Activated gamma-delta T cell treated with Interleukin-2 at 50 U/mL for 16 hours (primary cell): Measurements from ENCODE around the gene HTD2.
A peak's percentile ranks its signal among the peaks of the same experiment; 100 is the strongest.

Experiments used
- DNase-seq: peaks from one replicate; pipeline ENCODE4 v3.0.0-alpha.2; 2020

Gene HTD2

DNA sequence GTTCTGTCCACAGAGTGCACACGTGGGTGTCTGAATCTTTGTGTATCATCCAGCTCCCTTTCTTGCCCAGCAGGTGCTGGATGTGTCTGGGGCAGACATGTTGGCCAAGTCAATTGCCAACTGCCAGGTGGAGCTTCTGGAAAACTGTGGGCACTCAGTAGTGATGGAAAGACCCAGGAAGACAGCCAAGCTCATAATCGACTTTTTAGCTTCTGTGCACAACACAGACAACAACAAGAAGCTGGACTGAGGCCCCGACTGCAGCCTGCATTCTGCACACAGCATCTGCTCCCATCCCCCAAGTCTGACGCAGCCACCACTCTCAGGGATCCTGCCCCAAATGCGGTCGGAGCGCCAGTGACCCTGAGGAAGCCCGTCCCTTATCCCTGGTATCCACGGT is 12.8 kb upstream of the HTD2 start:
- DNase-seq: no peak

DNA sequence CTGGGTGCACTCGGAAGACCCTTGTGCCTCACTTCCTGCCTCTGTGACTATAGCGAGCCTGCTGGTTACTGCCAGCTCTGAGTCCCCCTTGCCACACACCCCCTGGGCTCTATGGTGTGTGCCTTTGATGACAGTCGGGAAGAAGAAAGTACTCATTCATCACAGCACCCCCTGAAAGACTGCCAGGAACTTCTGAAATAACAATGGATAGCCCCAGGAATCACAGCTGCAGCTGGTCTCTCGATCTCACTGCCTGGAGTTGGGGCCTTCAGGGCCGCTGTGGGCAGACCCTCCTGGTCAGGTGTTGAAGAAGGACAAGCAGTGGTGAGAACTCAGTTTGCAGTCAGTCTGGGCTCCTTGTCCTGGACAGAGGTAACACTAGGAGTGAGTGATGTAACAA is 10.1 kb upstream of the HTD2 start:
- no peak for DNase-seq

DNA sequence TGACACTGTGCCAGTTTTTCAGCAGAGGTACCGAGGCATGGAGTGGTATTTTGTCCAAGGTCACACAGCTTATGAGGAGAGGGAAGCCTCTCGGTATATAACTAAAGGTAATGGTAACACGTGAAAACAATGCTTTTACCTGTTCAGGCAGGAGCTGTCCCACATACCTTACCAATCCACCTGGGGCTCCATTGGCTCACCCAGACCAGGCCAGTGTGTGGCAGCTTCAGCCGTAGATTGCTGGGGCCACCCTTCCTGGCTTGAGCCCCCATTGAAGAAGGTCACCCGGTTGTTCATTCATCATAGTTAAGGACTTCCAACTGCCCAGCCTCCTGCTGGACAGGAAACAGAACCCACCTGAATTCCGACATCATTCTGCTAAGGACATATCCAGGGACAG is 9.5 kb upstream of the HTD2 start:
- DNase-seq: no peak

DNA sequence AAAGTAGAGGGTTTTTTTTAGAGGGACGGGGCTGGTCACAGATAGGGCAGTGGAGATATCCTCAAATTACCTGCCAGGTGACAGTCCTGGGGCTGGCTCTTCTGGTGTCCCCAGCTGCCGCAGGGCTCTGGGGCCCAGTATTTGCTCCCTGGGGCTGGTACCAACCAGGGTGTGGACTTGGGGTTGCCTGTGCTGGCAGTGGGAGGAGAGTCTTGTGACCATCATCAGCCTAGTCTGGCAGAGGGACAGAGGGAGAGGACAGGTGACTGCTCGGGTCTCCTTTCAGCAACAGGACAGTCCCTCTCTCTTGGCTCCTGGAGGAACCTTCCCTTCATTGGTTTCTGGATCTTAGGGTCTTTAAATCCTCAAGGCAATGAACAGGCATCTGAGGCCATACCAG is 8.1 kb upstream of the HTD2 start:
- no peak for DNase-seq

DNA sequence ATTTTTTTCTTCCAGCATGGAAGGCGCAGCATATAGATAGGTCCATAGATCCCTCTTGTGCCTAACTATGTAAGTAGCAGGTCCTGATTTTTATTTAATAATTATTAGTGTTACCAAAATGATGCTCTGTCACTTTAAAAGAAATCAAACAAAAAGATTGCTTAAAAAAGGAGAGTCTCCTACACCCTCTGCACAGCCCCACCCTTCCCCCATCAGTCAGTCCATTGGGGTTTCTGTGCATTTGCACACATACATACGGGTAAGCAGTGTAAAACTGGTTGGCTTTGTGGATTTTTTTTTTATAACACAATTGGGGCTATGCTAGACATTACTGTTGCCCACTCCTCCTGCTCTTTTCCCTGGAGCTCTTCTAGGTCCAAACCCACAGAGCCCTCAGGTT is 7.2 kb upstream of the HTD2 start:
- DNase-seq: no peak

DNA sequence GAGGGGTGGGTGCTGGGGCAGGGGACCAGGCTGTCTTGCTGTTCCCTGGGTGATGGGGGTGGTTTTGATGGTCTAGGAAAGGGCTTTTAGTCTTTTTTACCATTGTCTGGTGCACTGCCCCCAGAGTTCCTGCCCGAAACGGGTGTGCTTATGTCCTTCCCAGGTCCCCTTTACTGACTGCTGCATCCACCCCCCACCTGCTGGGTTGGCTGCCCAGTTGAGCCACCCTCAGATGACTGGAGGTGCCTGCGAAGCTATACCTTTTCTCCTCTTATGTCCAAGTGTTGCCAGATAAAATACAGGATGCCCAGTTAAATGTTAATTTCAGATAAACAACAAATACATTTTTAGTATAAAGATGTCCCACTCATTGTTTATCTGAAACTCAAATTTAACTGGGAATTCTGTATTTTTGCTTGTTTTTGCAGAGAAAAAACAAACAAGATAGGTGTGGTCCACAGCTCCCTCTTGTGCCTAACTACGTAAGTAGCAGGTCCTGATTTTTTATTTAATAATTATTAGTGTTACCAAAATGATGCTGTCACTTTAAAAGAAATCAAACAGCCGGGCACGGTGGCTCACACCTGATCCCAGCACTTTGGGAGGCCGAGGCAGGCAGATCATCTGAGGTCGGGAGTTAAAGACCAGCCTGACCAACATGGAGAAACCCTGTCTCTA is 6.3 kb upstream of the HTD2 start:
- DNase-seq: no peak

DNA sequence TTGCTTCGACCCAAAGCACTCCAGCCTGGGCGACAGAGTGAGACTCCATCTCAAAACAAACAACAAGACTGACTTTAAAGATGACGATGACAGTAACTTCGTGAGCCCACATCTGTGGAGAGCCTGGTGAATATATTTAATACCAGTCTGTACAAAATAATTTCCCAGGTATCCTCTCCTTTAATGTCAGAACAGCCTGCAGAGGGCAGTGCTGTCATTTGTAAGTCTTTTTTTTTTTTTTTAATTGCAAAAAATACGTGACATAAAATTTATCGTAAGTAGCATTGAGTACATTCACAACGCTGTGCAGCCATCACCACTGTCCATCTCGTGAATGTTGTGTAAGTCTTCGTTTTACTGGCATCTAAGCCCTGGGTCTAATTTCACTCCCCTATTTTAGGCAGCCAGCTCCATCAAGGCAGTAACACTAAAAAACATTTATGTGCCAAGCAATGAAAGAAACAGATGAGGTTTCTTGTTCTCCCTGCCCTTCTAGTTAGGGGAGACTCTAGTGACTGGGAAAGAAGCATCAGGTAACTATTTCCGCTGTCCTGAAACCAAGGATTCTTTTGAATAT is 1.4 kb downstream of the HTD2 start:
- DNase-seq: peak; percentile 34

DNA sequence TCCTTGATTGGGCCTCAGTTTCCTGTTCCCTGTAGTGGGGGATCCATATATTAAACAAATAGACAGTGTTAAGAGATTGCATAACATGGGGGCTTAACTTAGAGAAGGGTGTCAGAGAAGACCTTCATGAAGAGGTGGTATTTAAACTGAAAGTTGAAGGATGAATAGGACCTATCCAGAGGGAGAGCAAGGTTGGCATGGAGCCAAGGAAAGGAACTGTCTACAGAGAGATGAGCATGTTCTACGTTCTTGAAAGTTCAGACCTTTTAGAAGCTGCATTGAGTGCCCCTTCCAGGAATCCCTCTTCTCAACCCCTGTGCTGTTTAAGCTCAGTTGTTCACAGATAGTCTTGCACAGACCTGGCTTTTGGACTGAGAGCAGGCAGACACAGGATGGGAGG is 2.4 kb downstream of the HTD2 start:
- DNase-seq: no peak

DNA sequence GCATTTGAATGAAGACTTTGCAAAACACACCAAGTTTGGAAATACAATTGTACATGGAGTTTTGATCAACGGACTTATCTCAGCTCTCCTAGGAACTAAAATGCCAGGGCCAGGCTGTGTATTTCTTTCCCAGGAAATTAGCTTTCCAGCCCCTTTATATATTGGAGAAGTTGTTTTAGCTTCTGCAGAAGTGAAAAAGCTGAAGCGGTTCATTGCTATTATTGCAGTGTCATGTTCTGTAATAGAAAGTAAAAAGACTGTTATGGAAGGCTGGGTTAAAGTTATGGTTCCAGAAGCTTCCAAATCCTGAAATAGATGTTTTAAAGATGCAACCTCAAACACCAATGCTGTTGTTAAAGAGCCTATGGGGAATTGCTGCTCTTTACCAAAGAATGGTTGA is 11.5 kb downstream of the HTD2 start:
- no peak for DNase-seq

DNA sequence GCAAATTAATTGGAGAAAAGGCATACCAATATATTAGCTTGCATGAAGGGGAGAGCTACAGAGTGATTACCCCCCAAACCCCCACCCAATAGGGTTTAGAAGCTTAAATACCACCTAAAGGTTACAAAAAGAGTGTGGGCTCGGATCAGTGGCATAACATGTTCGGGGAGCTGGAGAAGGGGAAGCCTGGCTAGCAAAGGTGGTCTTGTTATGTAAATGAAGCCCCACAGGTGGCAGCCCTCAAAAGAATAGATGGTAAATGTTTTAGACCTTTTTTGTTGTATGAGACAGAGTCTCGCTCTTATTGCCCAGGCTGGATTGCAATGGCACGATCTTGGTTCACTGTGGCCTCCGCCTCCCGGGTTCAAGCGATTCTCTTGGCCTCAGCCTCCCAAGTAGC is 15.5 kb downstream of the HTD2 start:
- DNase-seq: no peak

DNA sequence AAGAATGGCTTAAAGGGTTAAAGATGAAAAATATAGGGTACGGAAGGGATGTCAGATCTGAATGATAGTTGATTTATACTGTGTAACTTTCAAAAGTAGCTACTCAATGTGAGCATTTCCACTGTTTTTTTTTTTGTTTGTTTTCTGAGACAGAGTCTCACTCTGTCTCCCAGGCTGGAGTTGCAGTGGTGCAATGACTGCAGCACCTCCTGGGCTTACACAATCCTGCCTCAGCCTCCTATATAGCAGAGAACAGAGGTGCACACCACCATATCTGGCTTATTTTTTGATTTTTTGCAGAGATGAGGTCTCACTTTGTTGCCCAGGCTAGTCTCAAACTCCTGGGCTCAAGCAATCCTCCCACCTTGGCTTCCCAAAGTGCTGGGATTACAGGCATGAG is 16.5 kb downstream of the HTD2 start:
- no peak for DNase-seq

DNA sequence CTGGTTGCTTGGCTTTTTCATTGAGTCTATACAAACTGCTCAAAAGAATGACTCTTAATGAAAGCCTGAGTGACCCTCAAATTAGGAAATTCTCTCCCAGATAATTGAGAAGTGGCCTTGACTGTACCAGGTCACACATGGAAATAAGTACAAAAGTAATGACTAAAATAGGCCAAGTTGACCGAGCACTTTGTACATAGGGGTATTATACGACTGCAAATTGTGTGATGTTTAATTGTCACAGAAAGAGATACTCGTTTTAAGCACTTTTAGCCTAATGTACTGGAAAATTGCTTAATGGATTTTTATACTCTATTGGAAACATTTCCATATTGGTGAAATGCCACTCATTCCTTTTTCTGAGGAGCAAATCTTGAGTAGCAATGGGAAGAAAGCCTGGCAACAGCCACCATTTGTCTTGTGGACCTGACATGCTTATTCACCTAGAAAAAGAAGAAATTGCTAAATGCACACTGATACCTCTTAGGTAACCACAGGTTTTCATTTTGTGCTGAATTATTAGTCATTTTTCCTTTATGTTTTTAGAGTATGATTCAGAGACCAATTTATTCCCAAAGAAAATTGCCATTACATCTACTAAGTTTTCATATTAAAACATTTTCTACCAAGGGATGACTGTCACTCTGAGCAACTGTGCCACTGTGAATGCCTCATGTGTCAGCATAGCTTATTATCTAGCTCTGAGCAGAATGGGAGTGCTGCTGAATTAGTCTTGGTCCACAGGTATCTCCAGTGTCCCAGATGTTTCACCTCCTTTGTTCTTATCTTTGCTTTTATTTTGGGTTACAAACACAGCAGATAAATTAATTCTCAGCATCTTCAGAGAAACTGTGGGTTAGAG is 17.4 kb downstream of the HTD2 start:
- no peak for DNase-seq

DNA sequence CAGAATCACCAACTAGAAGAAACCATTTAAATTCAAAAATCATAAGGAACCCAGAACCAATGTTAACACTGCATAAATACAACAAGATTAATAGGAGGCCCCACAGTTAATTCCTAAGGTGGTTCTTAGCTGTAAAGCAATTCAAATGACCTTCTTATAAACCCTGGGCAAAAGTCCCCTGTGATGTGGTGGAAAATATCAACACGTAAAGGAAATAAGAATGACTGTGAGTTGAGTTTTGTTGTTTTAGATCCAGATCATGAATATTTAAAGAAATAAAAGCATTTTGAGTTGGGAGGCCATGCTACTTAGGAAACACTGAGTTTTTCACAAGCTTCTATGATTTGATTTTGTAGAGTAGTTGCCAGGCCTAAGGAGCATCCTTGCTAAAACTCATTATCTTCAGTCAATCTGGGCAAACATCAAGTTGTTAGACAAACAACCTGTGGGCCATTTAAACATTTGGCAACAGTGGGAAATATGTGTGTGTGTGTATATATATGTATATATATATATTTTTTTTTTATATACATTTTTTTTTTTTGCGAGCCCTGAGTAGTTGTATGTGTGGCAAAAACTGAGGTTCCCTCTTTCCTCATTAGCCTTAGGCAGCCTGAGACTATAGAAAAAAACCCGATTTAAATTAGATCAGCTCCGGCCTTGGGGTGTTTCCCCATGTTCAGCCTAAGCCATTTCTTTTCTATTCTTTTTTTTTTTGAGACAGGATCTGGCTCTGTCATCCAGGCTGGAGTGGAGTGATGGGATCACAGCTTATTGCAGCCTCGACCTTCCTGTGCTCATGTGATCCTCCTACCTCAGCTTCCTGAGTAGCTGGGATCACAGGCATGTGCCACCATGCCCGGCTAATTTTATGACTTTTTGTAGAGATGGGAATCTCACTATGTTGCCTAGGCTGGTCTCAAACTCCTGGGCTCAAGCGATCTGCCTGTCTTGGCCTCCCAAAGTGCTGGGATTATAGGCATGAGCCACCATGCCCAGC is 18.4 kb downstream of the HTD2 start:
- no peak for DNase-seq

DNA sequence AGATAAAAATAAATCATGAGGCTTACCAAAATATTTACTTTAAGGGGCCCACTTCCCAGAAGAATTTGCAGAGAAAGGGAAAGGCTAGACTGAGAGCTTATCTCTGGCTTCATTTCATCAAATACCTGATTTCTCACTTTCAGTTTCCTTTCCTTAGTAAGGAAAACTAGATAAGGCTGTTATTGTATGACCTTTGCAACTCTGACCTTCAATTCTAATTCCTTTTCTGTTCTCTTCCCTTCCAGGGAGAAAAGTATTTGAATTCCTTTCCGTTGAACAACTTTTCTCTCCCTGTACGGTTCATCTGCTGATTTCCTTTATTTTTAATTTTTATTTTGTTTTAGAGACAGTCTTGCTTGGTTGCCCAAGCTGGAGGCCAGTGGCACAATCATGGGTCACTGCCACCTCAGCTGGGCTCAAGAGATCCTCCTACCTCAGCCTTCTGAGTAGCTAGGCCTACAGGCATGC is 19.2 kb downstream of the HTD2 start:
- no peak for DNase-seq

DNA sequence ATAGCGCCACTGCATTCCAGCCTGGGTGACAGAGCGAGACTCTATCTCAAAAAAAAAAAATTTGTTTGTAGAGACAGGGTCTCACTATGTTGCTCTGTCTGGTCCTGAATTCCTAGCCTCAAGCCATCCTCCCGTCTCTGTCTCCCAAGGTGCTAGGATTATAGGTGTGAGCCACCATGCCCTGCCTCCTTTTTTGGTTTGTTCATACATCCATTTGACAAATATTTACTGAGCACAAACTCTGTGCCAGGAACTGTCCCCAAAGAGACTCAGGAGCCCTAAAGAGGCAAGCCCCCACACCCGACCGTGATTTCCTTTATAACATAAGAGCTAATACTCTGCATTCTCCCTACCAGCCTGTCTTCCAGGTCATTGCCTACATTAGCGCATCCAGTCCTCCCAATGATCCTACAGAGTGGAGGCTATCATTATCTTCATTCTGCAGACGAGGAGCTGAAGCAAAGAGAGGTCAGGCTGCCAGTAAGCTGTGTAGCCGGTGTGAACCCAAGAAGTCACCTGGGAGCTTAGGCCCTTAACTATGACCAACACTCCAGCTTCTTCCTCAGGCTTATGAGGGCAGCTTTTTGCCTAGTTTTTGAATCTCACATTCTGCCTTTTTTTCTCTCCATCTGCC is 20.1 kb downstream of the HTD2 start:
- no peak for DNase-seq

DNA sequence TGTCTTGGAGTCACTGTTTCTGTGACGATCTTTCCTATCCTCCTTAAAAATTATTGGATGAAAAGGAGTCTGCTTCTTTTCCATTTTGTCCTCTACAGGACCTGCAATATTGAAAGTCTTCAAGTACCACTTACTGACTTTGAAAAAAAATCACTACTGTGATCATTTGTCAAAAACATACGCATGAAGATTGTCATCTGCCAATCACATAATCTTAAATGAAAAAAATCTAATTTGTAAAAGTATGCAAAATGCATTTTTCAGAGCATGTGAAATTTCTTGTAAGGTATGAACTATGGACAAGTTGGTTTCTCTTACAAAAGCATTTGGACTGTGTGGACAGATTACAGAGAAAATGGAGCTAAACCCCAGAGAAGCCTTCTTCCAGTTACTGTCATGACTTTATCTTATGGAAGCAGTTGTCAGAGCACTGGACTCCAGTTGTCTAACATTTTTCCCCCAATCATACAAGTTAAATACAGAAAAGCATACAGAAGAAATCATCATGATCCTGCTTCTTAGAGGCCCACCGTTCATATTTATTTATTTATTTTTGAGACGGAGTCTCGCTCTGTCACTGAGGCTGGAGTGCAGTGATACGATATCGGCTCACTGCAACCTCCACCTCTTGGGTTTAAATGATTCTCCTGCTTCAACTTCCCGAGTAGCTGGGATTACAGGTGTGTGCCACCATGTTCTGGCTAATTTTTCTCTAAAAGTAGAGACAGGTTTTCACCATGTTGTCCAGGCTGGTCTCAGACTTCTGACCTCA is 23.0 kb downstream of the HTD2 start:
- no peak for DNase-seq

DNA sequence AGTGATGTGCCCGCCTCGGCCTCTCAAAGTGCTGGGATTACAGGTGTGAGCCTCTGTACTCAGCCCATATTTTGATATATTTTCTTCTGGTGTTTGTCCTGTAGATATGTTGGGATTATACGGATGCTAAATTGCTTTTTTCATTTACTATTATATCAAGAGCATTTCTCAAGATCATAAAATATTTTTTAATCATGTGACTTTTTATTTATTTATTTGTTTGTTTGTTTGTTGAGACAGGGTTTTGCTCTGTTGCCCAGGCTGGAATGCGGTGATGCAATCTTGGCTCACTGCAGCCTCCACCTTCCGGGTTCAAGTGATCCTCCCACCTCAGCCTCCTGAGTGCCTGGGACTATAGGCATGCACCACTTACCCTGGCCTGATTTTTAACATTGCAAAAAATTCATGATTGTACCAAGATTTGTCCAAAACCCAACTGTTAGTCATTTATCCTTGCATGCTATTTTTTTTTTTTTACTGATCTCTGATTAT is 23.6 kb downstream of the HTD2 start:
- DNase-seq: no peak

DNA sequence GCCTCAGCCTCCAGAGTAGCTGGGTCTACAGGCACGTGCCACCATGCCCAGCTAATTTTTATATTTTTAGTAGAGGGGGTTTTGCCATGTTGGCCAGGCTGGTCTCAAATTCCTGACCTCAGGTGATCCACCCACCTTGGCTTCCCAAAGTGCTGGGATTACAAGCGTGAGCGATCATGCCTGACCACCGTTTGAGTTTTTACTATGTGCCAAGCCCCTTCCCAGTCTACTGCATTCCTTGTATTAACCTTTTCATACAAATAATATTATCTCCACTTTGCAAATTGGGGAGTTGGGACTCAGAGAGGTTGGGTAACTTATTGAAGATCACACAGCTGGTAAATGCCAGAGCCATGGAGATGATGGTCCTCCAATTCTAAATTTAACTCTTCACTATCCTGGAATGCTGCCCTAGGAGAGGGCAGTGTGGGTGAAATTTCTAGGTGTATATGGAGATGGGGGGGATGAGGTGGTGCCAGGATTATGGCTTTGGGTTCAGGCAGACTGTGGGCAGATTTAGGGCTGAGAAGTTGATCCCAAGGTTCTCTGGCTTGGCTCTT is 25.4 kb downstream of the HTD2 start:
- no peak for DNase-seq

DNA sequence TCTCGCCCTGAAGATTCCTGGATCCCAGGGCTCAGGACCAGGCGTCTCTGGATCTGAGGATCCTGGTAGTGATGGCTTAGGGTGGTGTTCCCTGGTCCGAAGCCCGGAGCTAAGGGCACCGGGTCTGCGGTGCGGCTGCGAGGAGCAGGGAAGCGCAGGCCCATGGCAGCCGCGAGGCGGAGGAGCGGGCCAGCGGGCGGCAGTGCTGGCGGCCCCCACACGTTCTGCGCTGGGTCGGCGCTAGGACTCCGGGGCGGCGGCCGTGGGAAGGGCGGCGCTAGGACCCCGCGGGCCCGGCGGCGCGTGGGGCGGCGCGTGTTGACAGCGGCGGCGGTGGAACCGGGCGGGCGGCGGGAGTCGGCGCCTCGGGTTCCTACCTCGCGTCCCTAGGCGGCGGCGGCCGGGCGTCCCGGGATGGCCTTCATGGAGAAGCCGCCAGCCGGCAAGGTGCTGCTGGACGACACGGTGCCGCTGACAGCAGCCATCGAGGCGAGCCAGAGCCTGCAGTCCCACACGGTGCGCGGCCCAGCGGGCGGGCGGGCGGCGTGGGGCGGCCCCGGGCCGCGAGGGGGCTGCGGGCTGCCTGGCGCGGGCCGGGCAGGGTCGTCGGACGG is 26.4 kb downstream of the HTD2 start, which contains the start of gene PXK:
PXK (plus strand) TSS at position 318 of the 614 bp plus-strand sequence; CDS start at position 415, 97 bp downstream.
- peak; percentile 70 for DNase-seq
